ENCODE results near the gene FCHSD2.
A peak's percentile ranks its signal among the peaks of the same experiment; 100 is the strongest.
"Not testable (repeated sequence)": the region's sequence is repeated elsewhere in the genome, so short reads cannot be mapped to it uniquely, and the experiment has no call there.

The FCHSD2 gene

DNA sequence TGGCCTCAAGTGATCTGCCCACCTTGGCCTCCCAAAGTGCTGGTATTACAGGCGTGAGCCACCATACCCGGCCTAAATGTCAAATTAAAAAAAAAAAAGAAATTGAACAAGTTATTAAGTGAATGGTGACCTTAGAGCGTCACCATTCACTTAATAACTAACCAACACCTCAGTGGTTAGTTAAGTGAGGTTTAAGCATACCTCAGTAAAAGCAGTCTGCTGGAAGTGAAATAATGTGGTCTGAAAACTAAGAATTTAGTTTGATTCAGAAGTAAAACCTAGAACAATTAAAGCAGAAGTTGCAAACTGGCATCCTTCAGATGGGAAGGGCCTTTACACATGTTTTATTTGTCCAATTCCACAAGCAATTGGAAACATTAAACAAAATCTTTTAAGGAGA, 71.5 kb downstream of the FCHSD2 start:
- no peak for DNase-seq

DNA sequence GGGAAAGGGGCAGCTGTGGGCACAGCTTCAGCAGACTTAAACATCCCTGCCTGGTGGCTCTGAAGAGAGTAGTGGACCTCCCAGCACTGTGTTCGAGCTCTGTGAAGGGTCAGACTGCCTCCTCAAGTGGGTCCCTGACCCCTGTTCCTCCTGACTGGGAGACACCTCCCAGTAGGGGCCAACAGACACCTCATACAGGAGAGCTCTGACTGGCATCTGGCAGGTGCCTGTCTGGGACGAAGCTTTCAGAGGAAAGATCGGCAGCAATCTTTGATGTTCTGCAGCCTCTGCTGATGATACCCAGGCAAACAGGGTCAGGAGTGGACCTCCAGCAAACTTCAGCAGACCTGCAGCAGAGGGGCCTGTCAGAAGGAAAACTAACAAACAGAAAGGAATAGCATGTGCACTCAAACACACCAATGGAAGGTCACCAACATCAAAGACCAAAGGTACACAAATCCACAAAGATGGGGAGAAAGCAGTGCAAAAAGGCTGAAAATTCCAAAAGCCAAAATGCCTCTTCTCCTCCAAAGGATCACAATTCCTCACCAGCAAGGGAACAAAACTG, 80.2 kb downstream of the FCHSD2 start:
- not testable (repeated sequence) for DNase-seq

- not testable (repeated sequence) for DNase-seq
These were observed 80.7 kb downstream of the FCHSD2 start for GRCh38 chr11:73061434-73061833.

DNA sequence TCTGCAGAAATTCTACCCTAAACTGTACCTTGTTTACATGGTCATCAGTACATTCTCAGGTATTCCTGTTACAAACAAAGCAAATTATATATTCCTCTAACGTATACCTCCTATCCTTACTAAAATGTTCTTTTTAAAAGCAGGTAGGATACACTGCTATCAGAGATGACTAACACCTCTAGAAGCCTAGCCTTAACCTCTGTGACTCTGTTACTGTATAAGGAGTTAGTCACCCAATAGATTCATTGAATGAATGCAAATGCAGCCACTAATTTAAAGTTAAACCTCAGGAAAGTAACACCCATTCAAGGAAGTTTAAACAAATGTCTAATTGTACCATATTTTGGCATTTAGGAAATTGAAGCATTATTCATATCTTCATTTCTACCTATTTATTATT, 82.2 kb downstream of the FCHSD2 start:
- no peak for DNase-seq

DNA sequence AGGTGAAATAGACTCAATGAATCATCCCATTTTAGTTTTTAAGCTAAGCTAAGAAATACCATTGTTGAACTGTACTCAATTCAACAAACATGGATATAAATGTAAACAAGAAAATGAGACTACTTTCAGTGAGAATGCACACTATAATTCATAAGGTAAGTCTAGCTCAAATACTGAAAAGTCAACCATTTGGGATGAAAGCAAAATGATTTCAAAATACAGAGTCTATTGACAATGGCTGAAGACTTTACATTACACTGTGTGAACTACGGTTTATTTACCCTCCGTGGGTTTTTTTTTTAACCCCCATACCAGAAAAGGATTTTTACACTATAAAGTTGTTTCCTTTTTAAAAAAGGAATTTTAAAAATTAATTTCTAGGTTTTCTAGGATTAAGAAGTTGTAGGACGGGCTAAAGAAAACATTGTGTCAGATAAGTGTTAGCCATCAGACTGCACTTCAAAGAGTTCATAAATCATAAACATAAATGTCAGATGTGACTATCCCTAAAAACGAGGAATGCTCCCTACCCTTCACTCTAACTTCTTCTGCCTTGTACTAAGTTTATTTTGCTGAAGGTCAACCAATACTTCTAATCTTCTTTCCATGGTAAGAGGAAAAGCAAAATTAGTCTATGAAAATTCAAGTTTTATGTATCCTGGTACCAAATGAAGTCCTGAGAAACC, 83.0 kb downstream of the FCHSD2 start:
- no peak for DNase-seq

DNA sequence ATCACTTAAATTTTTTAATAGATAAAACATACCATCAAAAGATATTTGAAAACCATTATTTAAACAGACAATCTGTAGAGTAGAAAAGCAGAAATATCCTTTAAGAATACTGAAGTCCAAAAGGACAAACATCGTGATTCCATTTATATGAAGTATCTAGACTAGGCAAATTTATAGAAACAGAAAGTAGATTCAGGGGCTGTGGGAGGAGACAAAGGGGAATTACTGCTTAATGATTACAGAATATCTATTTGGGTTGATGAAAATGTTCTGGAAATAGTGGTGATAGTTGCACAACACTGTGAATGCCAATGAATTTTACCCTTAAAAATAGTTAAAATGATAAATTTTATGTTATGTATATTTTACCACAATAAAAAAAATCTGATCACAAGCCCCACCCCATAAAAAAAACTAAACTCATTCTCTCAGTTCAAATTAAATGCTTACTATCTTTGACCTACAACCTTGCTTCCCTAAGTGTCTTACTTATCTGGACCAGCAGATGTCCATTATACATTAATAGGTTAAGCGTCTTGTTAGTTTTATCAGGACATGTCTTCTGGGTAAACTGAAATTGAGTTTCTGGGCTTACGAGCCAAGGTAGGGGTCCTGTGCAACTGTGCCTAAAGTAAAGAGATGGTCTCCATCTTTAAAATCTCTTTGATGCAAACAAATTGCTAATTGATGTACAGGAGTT, 86.3 kb downstream of the FCHSD2 start:
- DNase-seq: no peak

GRCh38 chr11:73055002-73055401, 87.1 kb downstream of the FCHSD2 start:
- no peak for DNase-seq

GRCh38 chr11:73053964-73054363, 88.2 kb downstream of the FCHSD2 start:
- no peak for DNase-seq

DNA sequence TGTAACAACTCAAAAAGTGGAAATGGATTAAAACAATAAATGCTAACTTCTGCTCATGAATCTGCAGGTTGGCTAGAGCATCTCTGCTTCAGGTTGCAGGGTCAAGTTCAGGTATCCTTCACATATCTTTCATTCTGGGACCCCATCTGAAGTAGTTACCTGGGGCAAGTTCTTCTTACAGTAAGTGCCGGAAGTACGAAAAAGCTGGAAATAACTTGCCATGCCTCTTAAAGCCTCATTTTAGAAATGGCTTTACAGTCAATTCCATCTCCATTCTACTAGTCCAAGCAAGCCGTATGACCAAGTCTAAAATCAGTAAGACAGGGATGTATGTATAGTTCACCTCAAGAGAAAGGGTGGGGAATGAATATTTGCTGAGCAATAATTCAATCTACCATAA, 93.7 kb downstream of the FCHSD2 start:
- DNase-seq: no peak

DNA sequence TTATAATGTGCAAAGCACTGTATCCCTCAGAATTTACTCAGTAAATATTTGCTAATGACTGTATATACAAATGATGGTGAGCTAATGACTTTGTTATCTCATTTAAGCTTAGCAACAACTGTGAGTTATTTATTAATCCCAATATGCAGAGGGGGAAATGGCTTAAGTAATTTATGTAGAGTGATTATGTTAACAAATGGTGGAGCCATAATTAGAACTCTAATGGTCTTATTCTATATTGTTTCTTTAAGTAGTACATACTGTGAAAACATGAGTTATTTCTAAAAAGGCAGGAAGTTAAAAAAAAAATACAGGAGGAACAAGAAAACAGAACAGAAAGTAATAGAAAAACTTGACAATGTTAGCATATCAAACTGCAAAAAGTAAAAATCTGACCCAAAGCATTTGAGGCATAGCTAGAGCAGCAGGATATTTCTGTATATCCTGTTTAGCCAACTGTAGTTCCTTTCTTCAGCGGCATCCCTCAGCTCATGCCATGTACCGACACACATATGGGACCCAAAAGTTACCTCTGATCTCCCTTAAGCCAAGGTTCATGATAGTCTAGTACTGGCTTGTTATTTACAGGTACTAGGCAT, 94.2 kb downstream of the FCHSD2 start:
- DNase-seq: no peak

DNA sequence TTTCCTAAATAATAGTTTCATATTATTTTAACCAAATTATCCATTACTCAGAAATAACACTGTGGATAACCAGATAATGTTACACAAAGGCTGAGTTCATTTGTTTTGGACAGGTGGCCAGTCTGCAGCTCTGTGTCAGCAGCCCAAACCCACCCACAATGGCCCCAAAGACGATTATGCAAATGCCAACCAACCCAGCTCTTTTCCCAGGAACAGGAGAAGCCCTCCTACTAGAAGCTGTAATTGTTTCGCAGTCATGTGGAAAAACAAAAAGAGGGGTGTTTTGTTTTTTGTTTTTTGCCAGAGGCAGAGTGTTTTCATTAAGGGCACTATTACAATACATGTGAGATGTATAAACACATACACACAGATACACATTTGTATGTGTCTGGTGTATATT, 102.1 kb downstream of the FCHSD2 start:
- DNase-seq: peak in 43 of 56 donors; percentile 3 to 80 (median 40)

DNA sequence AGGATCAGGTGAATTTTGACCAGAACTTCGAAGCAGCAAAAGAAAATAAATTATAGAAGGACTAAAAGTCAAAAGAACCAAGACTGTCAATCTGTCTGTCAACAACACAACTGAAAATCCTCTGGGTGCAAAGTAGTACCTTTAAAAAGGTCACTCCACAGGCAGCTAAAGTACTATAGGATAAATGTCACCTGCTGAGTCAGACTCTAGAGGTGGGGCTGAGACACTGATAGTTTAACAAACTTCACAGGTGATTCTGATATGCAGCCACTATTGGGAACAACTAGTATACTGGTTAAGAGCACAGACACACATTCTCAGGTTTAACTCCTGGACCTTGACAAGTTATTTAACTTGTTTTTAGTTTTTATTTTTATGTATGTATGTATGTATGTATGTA, 107.3 kb downstream of the FCHSD2 start:
- no peak for DNase-seq

DNA sequence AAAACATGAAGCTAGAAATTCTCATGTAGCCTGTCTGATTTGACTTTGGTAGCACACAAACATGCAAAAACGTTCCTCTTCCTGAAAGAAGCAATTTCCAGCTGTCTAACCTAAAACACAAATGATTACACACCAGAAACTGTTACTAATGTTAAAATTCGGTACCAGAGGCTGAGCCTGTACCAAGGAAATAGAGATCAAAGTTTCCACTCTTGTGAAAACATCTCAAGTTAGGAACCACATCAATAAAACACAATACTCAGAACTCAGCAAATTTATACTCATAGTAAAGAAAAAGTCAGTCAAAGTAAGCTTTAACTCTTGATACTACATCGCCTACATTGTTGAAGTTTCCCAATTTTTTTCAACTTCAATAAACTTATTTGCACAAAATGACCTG, 107.8 kb downstream of the FCHSD2 start:
- DNase-seq: no peak

- no peak for DNase-seq
These were observed 112.0 kb downstream of the FCHSD2 start for GRCh38 chr11:73030130-73030529.

- no peak for DNase-seq
These were observed 112.7 kb downstream of the FCHSD2 start for GRCh38 chr11:73029403-73029802.

DNA sequence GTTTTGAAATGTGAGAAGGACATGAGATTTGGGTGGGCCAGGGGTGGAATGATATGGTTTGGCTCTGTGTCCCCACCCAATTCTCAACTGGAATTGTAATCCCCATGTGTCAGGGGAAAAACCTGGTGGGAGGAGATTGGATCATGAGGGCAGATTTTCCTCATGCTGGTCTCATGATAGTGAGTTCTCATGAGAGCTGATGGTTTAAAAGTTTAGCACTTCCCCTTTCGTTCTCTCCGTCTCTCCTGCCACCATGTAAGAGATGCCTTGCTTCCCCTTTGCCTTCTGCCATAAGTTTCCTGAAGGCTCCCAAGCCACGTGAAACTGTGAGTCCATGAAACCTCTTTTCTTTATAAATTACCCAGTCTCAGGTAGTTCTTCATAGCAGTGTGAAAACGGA, 113.5 kb downstream of the FCHSD2 start:
- no peak for DNase-seq

DNA sequence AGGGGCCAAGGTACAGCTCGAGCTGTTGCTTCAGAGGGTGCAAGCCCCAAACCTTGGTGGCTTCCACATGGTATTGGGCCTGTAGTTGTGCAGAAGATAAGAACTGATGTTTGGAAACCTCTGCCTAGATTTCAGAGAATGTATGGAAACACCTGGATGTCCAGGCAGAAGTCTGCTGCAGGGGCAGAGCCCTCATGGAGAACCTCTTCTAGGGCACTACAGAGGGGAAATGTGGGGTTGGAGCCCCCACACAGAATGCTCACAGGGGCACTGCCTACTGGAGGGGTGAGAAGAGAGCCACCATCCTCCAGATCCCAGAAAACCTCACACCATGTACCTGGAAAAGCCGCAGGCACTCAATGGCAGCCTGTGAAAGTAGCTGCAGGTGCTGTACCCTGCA, 114.3 kb downstream of the FCHSD2 start:
- DNase-seq: not testable (repeated sequence)

- DNase-seq: no peak
These were observed 117.5 kb downstream of the FCHSD2 start for GRCh38 chr11:73024639-73025038.

- peak in 1 of 56 donors; percentile 37 for DNase-seq
These were observed 122.1 kb downstream of the FCHSD2 start for GRCh38 chr11:73019996-73020395.

- peak in 9 of 56 donors; percentile 3 to 62 (median 22) for DNase-seq
These were observed 122.7 kb downstream of the FCHSD2 start for GRCh38 chr11:73019449-73019848.

GRCh38 chr11:73018856-73019255, 123.3 kb downstream of the FCHSD2 start:
- DNase-seq: no peak

- DNase-seq: no peak
These were observed 124.9 kb downstream of the FCHSD2 start for GRCh38 chr11:73017024-73017751.
